NCI-H460 (cell line): Measurements from ENCODE around the gene FCGR2B. TPM values are rescaled to one million over a fixed set of nuclear protein-coding genes. Genes with fewer than 3 reads are reported as not detected.
"Not testable (repeated sequence)": the region's sequence is repeated elsewhere in the genome, so short reads cannot be mapped to it uniquely, and the experiment has no call there.

Experiments used
- DNase-seq: peaks from one replicate; pipeline ENCODE4 v3.0.0-alpha.2; 2016; ENCODE audit warnings: low read depth; ENCODE audit errors: extremely low read depth
- total RNA-seq: library from RNA; depleted of rRNA; stranded (reverse); fragments of >200 nt; shearing (Covaris generic); gene quantifications from 2 replicates; pipeline ENCODE4 v1.2.3, GENCODE V29; 2014

The FCGR2B gene
- total RNA-seq, 1 experiment from 2014 or later, result not detected

DNA sequence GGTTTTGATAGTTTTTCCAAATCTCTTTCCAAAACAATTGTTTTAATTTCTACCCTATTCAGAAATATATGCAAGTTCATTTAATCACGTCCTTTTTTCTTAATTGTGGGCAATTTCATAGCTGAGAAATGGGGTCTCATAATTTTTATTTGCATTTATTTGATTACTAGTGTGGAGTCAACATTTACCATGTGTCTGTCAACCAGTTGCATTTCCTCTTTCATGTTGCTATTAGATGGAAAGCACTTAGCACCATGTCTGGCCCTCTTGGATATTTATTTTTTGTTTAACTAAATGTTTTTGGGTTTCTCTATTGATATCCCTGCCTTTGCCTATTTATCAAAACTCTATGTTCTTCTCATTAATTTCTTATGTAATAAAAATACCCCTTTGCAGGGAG, 18.1 kb upstream of the FCGR2B start:
- not testable (repeated sequence) for DNase-seq

DNA sequence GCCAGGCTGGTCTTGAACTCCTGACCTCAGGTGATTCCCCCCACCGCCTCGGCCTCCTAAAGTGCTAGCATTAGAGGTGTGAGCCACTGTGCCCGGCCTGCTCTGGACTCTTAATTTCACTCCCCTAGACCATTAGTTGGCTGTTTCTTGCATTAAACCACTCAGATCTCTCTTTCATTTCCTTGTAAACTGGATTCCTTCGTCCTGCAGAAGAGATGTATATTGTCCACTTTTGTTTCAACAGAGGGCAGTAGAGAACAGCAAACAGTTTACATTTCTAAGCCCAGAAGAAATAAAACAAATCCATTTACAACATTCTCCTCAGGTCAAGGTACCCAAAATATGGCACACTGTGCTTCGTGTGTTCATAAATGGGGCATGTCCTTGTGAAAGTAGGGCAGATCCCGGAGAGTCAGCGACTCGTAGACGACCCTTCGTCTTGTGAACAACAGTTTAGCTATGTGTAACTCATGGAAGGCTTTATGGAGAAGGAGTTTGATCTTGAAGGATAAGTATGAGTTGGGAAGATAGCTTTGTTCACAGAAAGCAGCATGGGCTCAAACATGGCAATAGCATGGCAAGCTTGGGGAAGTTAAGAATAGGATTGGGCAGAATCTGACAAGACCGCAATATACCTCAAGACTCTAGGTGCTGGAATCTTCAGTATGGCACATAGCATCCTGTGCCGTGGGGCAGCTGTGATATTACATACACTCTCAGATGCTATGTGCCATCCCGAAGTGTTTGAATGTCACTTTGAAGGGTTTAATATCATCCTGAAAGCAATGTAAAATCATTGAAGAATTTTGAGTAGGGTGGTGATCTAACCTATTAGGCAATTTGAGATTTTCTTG, 15.2 kb upstream of the FCGR2B start:
- peak; percentile 31 for DNase-seq

DNA sequence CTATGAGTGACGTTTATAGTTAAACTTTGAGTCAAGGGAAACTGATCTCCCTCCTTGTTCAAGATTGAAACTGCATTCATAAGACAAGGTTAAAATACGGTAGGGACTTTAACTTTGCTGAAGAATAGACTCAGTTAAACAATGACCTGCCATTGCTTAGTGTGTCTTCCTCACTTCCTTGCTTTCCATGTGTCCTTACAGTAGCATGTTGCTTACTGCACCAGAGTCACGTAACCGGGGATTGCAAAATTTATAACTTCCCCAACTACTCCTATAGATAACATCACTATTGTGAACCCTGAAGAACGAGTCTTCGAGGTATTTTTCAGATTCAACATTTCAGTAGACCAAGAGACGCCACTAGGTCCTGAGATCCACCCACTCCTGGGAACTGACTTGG, 9.4 kb upstream of the FCGR2B start:
- DNase-seq, result not testable (repeated sequence)

DNA sequence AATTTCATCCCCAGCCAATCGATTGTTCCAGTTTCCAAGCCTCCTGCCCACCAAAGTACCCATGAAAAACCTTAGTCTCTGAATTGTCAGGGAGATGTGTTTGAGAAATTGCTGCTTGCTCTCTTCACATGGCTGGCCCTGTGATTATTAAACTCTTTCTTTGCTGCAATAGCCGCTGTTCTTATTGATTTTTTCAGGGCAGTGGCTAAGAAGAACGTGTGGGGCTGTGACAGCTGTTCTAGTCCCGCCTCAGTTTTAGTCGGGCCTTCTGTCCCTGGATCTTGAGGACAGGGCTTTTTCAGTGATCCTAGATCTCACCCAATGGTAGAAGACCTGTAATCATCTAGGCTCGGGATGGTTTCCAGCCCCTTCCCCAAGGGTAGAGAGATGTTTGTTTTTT, 9.0 kb upstream of the FCGR2B start:
- DNase-seq, result not testable (repeated sequence)

DNA sequence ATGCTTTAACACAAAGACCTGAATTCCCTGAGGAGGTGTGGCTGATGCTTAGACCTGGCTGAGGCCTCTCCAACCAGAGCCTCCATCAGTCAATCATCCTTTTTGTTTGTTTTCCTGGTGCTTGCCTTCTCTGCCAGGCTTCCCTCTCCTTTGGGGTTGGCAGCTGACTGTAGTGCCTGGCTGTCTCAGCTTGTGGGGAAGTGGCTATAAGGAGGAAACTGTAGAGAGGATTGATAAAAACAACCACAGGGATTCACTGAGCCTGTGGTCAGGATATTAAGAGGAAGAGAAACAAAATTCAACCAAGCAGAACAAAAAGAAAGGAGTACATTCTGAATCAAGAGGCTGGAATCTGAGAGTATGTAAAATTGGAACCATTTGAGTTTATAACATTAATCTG, 4.4 kb upstream of the FCGR2B start:
- DNase-seq, result not testable (repeated sequence)

- DNase-seq, result not testable (repeated sequence)
Measured at GRCh38 chr1:161661660-161662311, 1.2 kb upstream of the FCGR2B start.

DNA sequence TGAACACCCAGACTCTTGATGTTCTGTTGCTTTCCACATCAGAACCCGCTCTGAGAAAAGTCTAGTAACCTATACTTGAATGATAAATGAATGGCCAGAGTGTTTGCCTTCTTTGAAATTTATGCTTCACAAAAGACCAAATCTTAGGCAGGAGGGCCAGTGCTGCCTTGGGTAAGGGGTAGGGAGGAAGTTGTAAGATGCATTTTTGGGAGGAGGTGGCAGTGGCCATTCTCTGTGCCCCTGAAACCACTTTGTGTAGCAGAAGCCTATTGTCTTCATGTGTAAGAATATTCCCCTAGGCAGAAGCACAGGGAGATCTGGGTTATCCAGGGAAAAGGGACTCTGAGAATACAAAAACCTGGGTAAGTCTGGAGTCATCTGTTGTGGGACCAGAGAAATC, 626 bp downstream of the FCGR2B start:
- DNase-seq, result not testable (repeated sequence)

- not testable (repeated sequence) for DNase-seq
Measured at GRCh38 chr1:161664689-161665088, 1.7 kb downstream of the FCGR2B start.

DNA sequence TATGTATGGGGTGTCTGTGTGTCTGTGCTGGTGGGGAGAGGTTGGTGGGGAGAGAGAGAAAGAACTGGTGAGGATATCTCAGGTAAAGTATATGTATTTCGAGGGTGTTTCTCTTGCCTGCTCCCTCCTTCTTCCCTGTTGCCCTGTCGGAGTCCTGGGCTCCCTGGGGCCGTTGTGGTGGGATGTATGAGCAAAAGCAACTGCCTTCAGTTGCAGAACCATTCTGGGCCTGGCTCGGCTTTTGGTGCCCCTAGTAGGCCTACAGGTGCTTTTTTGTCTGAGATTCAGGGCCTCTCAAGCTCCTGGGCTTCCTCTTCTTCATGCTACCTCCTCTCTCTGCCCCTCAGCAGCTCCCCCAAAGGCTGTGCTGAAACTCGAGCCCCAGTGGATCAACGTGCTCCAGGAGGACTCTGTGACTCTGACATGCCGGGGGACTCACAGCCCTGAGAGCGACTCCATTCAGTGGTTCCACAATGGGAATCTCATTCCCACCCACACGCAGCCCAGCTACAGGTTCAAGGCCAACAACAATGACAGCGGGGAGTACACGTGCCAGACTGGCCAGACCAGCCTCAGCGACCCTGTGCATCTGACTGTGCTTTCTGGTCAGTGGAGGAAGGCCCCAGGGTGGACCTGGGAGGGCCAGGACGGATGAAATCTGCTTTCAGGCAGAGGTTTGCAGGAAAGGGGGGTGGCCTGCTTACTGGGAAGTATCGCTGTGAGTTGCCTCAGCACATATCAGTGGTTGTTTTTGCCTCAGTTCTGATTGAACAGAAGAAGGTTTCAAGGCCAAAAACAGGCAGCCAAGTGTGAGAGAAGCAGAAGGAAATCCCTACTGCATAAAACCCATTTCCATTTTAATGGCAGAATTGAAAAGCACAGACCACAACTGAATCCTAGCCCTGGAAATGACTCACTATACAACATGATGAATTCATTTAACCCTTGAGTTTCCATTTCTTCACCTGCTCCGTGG, 8.4 kb downstream of the FCGR2B start:
- DNase-seq, result not testable (repeated sequence)

DNA sequence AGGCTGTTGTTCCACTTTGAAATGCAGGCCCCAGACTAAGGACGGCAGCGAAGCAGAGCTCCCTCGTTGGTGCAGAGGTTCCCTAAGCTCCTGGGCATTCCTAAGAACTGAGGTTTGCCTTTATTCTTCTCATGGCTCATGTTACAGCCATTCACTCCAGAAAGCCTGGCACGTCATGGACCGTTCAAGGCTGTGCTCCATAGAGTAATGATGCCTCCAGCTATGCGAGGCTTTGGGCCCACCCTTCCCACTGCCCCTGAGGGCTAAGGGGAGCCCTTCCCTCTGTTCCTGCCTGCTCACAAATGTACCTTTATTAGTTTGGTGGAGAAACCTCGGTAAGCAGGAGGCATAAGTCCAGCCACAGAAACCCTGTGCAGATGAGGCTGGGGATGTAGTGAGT, 10.5 kb downstream of the FCGR2B start:
- not testable (repeated sequence) for DNase-seq

GRCh38 chr1:161674447-161674846, 11.5 kb downstream of the FCGR2B start:
- DNase-seq, result not testable (repeated sequence)

DNA sequence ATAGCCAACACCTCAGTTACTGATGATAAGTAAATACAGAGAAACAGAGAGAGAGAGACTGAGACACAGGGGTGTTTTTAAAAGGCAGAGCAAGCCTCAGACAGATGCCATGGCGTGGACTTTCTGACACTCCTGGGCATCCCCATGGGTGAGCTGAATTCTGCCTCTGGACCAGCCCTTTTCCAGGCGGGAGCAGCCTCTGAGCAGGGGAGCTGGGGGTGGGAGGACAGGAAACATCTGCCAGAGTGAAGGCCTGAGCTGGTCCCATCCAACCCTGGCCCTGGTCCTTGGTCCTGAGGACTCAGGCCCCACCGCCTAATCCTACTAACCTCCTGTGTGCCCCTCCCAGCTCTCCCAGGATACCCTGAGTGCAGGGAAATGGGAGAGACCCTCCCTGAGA, 12.0 kb downstream of the FCGR2B start:
- DNase-seq, result not testable (repeated sequence)

GRCh38 chr1:161676441-161676840, 13.5 kb downstream of the FCGR2B start:
- no peak for DNase-seq

DNA sequence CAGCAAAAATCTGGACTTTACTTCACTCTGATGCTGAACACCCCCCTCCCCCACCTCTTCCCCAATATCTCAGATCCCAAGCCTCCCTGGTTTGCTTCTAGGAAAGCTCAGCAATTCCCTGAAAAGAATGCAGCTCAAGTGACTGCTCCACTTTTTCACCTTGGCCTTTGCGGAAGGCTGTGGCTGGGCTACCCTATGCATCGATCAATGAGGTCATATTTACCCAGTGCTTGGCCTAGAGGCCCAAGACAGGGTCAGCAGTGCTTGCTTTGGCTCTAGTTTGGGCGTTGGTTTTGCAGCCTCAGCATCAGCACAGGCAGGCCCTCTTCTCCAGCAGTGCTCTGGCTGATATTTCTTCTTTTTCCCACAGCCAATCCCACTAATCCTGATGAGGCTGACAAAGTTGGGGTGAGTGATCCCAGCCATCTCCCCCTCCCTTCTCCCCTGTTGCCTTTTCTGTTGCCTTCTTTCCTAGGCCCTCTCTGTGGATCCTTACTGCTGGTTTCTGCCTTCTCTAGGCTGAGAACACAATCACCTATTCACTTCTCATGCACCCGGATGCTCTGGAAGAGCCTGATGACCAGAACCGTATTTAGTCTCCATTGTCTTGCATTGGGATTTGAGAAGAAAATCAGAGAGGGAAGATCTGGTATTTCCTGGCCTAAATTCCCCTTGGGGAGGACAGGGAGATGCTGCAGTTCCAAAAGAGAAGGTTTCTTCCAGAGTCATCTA, 14.2 kb downstream of the FCGR2B start:
- no peak for DNase-seq

GRCh38 chr1:161678500-161678899, 15.6 kb downstream of the FCGR2B start:
- no peak for DNase-seq

DNA sequence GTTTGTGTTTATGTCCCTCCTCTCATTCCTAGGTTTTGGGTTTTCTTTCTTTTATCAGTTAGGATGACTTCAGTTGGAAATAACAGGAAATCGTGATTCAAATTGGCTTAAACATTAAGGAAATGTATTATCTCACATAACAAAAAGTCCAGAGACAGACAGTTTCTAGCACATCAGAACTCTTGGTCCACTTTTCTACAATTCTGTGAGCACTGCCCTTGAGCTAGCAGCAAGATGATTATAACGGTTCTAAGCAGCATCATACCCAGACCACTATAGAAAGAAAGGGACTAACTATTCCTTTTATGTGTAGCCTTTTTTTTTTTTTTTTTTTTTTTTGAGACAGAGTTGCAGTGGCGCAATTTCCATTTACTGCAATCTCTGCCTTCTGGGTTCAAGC, 18.9 kb downstream of the FCGR2B start:
- DNase-seq, result no peak

DNA sequence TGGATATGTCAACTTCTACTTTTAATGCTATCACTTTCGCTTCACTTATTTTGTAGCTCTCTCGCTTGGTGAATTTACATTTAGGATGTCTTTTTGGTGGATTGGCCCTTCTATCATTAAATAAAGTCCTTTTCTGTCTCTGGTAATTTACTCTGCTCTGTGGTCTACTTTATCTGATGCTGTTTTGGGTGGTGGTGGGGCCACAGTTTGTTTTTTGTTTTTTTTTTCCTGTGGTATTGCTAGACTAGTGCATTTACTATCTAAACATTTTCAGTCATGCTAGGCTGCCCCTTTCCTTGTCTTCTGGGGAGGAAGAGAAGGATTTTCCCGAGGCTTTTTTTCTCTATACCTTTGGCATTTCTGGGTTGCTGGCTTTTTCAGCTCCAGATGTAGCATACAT, 26.0 kb downstream of the FCGR2B start:
- DNase-seq, result no peak

DNA sequence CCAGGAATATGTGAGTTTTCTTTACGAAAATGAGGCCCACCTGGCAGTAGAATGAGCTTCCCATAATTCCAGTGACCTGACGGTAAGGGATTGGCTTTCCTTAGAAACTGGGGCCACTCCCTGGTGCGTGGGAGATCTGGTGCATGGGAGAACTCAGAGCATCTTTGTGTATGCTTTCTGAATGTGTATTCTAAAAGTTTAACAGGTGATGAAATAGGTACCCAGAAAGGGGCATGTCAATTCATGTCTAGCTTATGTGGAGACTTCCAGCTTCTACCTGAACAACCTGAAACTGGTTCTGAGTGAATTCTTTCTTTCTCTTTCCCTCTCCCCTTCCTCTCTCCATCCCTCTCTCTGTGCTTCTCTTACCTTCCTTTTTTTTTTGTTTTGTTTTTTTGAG, 28.9 kb downstream of the FCGR2B start:
- DNase-seq, result no peak

DNA sequence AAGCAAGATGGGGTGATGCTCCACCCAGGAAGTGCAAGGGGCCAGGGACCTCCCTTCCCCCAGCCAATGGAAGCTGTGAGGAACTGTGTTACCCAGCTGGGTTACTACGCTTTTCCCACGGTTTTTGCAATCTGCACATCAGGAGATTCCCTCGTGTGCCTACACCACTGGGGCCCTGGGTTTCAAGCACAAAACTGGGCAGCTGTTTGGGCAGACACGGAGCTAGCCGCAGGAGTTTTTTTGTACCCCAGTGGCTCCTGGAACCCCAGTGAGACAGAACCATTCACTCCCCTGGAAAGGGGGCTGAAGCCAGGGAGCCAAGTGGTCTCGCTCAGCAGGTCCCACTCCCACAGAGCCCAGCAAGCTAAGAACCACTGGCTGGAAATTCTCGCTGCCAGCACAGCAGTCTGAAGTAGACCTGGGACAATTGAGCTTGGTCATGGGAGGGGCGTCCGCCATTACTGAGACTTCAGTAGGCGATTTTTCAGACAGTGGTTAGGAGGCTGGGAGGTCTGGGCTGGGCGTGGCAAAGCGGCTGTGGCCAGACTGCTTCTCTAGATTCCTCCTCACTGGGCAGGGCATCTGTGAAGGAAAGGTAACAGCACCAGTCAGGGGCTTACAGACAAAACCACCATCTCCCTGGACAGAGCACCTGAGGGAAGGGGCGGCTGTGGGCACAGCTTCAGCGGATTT, 30.2 kb downstream of the FCGR2B start:
- not testable (repeated sequence) for DNase-seq

DNA sequence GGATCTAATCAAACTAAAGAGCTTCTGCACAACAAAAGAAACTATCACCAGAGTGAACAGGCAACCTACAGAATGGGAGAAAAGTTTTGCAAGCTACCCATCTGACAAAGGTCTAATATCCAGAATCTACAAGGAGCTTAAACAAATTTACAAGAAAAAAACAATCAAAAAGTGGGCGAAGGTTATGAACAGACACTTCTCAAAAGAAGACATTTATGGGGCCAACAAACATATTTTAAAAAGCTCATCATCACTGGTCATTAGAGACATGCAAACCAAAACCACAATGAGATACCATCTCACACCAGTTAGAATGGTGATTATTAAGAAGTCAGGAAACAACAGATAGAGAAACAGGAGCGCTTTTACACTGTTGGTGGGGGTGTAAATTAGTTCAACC, 35.4 kb downstream of the FCGR2B start:
- DNase-seq, result not testable (repeated sequence)
